Measurements from ENCODE around the gene IQCK. TPM values are rescaled to one million over a fixed set of nuclear protein-coding genes. Genes with fewer than 3 reads are reported as not detected.

The IQCK gene
- total and polyA plus RNA-seq, 2 donors (not counting 1 experiment from before 2014, with no cell fraction given): 4.6 to 9.9 TPM

DNA sequence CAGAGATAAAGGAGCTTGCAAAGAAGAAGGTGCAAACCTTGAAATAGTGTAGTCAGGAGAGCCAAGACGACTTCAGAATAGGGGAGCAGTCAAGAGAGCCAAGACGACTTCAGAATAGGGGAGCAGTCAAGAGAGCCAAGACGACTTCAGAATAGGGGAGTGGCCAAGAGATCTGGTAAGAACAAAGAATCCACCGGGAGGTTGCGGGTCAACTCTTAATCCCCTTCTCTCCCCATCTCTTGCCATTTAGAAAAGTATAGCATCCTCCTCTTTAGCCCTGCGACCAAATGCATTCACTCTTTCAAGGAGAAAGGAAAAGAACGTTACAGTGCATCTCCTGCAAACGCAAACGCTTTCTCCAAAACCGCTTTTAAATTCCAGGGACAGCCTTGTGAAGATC lies 757 bp upstream of the IQCK start:
- Histone ChIP-seq H4K20me1 (ENCODE audit: control insufficient read depth, extremely low read depth, insufficient read depth, low read length) (no peaks in the 10 kb centered on the region), H3K4me3 (replicated peaks in 1 of 4; ENCODE audit: control extremely low read depth in 1 of 4, insufficient read depth in 1 of 4, low read depth in 3 of 4, low read length in 4 of 4) (peak overlapping the region; percentile 88 to 95 (median 92)), H2AFZ (ENCODE audit: low read length) (peak overlapping the region; percentile 71), H3K79me2 (ENCODE audit: control insufficient read depth, insufficient read depth, low read length) (peaks cover 27% of the 10 kb centered on the region), H3K36me3 (ENCODE audit: control insufficient read depth, insufficient read depth, low read length) (peaks cover 9% of the 10 kb centered on the region), H3K27ac (ENCODE audit: insufficient read depth, low read length) (peak overlapping the region; percentile 85), H3K4me2 (ENCODE audit: extremely low read depth, insufficient read depth, low read length) (peak overlapping the region; percentile 84), H3K4me1 (ENCODE audit: control insufficient read depth, extremely low read depth, insufficient read depth, low read length) (no peaks in the 10 kb centered on the region), H3K9me3 (ENCODE audit: control insufficient read depth, insufficient read depth, low read depth, low read length) (no peaks in the 10 kb centered on the region), H3K9ac (ENCODE audit: insufficient read depth, low read length) (peak overlapping the region; percentile 71), H3K27me3 (ENCODE audit: control insufficient read depth, insufficient read depth, low read length) (no peaks in the 10 kb centered on the region)
- peak in 1 of 2 donors; percentile 16 for DNase-seq (ENCODE audit: low read depth in 2 of 2)
- TF ChIP-seq, protein P1, sequence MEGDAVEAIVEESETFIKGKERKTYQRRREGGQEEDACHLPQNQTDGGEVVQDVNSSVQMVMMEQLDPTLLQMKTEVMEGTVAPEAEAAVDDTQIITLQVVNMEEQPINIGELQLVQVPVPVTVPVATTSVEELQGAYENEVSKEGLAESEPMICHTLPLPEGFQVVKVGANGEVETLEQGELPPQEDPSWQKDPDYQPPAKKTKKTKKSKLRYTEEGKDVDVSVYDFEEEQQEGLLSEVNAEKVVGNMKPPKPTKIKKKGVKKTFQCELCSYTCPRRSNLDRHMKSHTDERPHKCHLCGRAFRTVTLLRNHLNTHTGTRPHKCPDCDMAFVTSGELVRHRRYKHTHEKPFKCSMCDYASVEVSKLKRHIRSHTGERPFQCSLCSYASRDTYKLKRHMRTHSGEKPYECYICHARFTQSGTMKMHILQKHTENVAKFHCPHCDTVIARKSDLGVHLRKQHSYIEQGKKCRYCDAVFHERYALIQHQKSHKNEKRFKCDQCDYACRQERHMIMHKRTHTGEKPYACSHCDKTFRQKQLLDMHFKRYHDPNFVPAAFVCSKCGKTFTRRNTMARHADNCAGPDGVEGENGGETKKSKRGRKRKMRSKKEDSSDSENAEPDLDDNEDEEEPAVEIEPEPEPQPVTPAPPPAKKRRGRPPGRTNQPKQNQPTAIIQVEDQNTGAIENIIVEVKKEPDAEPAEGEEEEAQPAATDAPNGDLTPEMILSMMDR (conservative IDR thresholded peaks at IDR 0.05 in 1 of 2, IDR thresholded peaks at IDR 0.05 in 1 of 2; ENCODE audit: low read depth in 1 of 2, low read length in 2 of 2): no peak
- no peak for TF ChIP-seq EZH2 (IDR thresholded peaks at IDR 0.05; ENCODE audit: low read length, missing control alignments)

DNA sequence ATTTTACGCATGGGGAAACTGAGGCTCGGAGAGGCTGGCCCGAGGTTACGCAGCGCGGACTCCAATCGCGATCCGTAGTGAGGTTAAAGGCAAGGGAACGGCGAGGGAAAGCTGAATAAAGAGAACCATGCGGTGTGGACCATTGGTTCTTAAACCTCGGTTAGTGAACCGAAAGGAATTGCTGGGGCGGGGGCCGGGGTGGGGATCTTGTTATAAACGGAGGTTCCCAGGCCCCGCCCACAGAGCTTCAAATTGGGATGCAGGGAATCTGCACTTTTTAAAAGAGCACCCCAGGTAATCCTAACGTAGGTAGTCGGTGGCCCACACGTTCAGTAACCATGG lies 524 bp downstream of the IQCK start:
- H3K36me3 ChIP-seq (ENCODE audit: control insufficient read depth, insufficient read depth, low read length): peaks cover 4% of the 10 kb centered on the region
- peak overlapping the region; percentile 88 to 95 (median 92) for H3K4me3 ChIP-seq (replicated peaks in 1 of 4; ENCODE audit: control extremely low read depth in 1 of 4, insufficient read depth in 1 of 4, low read depth in 3 of 4, low read length in 4 of 4)
- no peaks in the 10 kb centered on the region for H3K9me3 ChIP-seq (ENCODE audit: control insufficient read depth, insufficient read depth, low read depth, low read length)
- peaks cover 24% of the 10 kb centered on the region for H3K79me2 ChIP-seq (ENCODE audit: control insufficient read depth, insufficient read depth, low read length)
- H2AFZ ChIP-seq (ENCODE audit: low read length): peak overlapping the region; percentile 99
- DNase-seq (ENCODE audit: low read depth in 2 of 2): peak; percentile 18 to 30
- H3K4me2 ChIP-seq (ENCODE audit: extremely low read depth, insufficient read depth, low read length): peak overlapping the region; percentile 68
- H3K9ac ChIP-seq (ENCODE audit: insufficient read depth, low read length): peak overlapping the region; percentile 71
- TF ChIP-seq, protein P1 (conservative IDR thresholded peaks at IDR 0.05 in 1 of 2, IDR thresholded peaks at IDR 0.05 in 1 of 2; ENCODE audit: low read depth in 1 of 2, low read length in 2 of 2): no peak
- no peak for TF ChIP-seq EZH2 (IDR thresholded peaks at IDR 0.05; ENCODE audit: low read length, missing control alignments)
- H3K27me3 ChIP-seq (ENCODE audit: control insufficient read depth, insufficient read depth, low read length): no peaks in the 10 kb centered on the region
- peak overlapping the region; percentile 85 for H3K27ac ChIP-seq (ENCODE audit: insufficient read depth, low read length)
- H4K20me1 ChIP-seq (ENCODE audit: control insufficient read depth, extremely low read depth, insufficient read depth, low read length): no peaks in the 10 kb centered on the region
- H3K4me1 ChIP-seq (ENCODE audit: control insufficient read depth, extremely low read depth, insufficient read depth, low read length): no peaks in the 10 kb centered on the region

DNA sequence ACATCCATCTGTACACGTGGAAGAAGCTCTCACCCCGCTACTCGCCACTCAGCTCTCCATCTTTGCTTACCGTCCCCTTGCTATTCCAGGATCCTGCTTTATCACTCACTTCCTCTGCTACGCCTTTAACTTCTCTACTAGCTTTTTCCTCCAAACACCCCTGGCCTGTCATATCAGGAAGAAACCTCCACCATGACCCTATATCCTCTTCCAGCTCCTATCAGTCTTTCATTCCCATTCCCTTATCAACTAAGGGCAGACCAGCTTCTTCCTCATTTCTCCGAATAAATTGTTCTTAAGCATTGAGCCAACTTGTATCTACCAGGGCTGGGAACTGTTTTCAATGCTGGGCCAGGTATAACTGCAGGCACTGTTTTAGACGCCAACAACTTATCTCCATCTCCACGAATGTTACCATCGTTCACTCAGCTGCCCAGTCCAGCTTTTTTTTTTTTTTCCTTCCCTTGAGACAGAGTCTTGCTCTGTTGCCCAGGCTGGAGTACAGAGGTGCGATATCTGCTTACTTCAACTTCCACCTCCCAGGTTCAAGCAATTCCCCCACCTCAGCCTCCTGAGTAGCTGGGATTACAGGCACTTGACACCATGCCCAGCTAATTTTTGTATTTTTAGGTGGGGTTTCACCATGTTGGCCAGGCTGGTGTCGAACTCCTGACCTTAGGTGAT lies 4.3 kb downstream of the IQCK start:
- no peak overlapping the region for H2AFZ ChIP-seq (ENCODE audit: low read length)
- H3K79me2 ChIP-seq (ENCODE audit: control insufficient read depth, insufficient read depth, low read length): peaks cover 5% of the 10 kb centered on the region
- H3K27me3 ChIP-seq (ENCODE audit: control insufficient read depth, insufficient read depth, low read length): no peaks in the 10 kb centered on the region
- no peaks in the 10 kb centered on the region for H3K9me3 ChIP-seq (ENCODE audit: control insufficient read depth, insufficient read depth, low read depth, low read length)
- H3K9ac ChIP-seq (ENCODE audit: insufficient read depth, low read length): no peak overlapping the region
- TF ChIP-seq, protein P1 (conservative IDR thresholded peaks at IDR 0.05 in 1 of 2, IDR thresholded peaks at IDR 0.05 in 1 of 2; ENCODE audit: low read depth in 1 of 2, low read length in 2 of 2): no peak
- TF ChIP-seq EZH2 (IDR thresholded peaks at IDR 0.05; ENCODE audit: low read length, missing control alignments): no peak
- H3K4me2 ChIP-seq (ENCODE audit: extremely low read depth, insufficient read depth, low read length): no peak overlapping the region
- no peaks in the 10 kb centered on the region for H3K36me3 ChIP-seq (ENCODE audit: control insufficient read depth, insufficient read depth, low read length)
- DNase-seq (ENCODE audit: low read depth in 2 of 2): no peak
- H3K27ac ChIP-seq (ENCODE audit: insufficient read depth, low read length): no peak overlapping the region
- no peaks in the 10 kb centered on the region for H4K20me1 ChIP-seq (ENCODE audit: control insufficient read depth, extremely low read depth, insufficient read depth, low read length)
- H3K4me1 ChIP-seq (ENCODE audit: control insufficient read depth, extremely low read depth, insufficient read depth, low read length): no peaks in the 10 kb centered on the region
- H3K4me3 ChIP-seq (replicated peaks in 1 of 4; ENCODE audit: control extremely low read depth in 1 of 4, insufficient read depth in 1 of 4, low read depth in 3 of 4, low read length in 4 of 4): no peak overlapping the region

Measured in fibroblast of lung (primary cell).